Vagina (tissue), 2 donors: ENCODE data around the gene IP6K2.

Experiments
- POLR2A ChIP-seq, 2 donors: fragments of 450-650 bp; IDR thresholded peaks; one replicate each; pipeline ENCODE4 v1.6.1; 2017; ENCODE audit warnings: antibody characterized with exemption in 2 of 2, mild to moderate bottlenecking in 2 of 2, moderate library complexity in 2 of 2
- POLR2AphosphoS5 ChIP-seq, 2 donors: sonication (generic); formaldehyde crosslinking; IDR thresholded peaks; one replicate each; pipeline ENCODE4 v1.9.0; 2017; ENCODE audit warnings: antibody characterized with exemption in 2 of 2, mild to moderate bottlenecking in 2 of 2, low read depth in 1 of 2; ENCODE audit not compliant: insufficient read depth in 1 of 2

DNA sequence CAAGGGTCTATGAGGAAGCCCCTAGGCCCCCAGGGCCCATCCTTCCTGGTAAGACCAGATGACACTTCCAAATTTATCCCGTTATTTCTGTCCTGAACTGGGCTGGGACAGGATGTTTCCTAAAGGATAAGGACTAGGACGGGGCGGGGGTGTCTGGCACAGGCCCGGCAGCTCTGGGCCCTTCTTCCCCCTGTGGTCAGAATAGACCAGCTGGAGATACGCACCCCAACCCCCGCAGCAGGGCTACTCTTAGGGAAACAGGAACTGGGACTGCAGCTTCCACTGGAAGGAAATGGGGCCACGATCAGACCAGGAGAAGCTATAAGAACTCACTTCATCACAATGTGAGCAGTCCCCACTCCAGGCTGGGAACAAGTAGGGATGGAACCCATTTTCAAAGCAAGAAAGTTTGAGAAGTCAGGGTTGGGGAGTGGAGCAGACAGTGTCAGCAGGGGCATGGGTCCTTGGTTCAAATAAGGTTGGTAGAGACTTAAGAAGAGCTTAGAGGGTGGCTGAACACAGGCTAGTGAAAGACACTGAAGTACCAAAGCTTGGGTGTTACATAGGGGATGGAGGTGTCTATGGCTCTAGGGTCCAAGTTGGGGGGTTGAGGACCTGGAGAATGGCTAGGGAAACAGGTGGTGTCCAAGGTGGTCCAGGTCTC lies 32.4 kb downstream of the IP6K2 start:
- TF ChIP-seq POLR2A (IDR thresholded peaks at IDR 0.05) (no peak), POLR2AphosphoS5 (IDR thresholded peaks at IDR 0.05; ENCODE audit: insufficient read depth in 1 of 2, low read depth in 1 of 2) (no peak)
